HepG2 (cell line): ENCODE results near the gene TP63.

ENCODE experiments used
- SP4 ChIP-seq: sonication (generic); formaldehyde crosslinking; IDR thresholded peaks from 2 replicates; pipeline ENCODE4 v1.8.1; 2023; ENCODE audit warnings: mild to moderate bottlenecking, missing genetic modification reagents
- ZBTB4 ChIP-seq: sonication (generic); formaldehyde crosslinking; IDR thresholded peaks from 2 replicates; pipeline ENCODE4 v1.4.0; 2020; ENCODE audit warnings: missing genetic modification reagents, mild to moderate bottlenecking, borderline replicate concordance
- ZNF724P ChIP-seq: sonication (generic); formaldehyde crosslinking; IDR thresholded peaks from 2 replicates; pipeline ENCODE4 v1.8.0; 2022; ENCODE audit warnings: missing genetic modification reagents, borderline replicate concordance

- TF ChIP-seq ZNF724P (CRISPR knock-in tag) (no peak), ZBTB4 (CRISPR knock-in tag) (no peak), SP4 (CRISPR knock-in tag) (no peak)
Observed at GRCh38 chr3:189862385-189862998, 231.3 kb downstream of the TP63 start.
